Measurements from ENCODE around the gene TEAD1. TPM values are rescaled to one million over a fixed set of nuclear protein-coding genes. Genes with fewer than 3 reads are reported as not detected.

The TEAD1 gene
- total RNA-seq, 1 experiment from 2014 or later = 106 TPM

DNA sequence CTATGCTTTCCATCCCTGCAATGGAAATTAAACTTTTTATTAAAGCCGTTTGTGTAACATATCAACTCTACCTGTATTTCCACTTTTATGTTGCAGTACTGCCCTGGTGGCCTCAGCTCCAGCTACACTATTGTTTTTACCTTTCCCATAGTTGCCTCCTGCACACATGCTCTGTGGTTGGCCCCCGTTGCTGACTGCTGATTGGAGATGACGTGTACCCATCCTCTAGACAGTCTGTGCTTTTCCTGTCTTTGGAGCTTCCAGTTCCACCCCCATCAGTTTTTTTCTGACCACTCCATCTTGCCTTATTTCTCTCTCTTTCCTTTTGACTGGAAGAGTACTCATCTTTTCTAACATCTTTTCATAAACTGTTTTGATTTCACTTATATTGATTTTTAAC, 123.8 kb downstream of the TEAD1 start:
- Histone ChIP-seq H2AFZ (no peak overlapping the region), H3K4me1 (replicated peaks; ENCODE audit: insufficient read depth) (peaks cover 52% of the 10 kb centered on the region), H4K20me1 (ENCODE audit: insufficient read depth) (no peaks in the 10 kb centered on the region; the same call in 1 of the 2 replicates), H3K4me3 (no peak overlapping the region), H3K36me3 (ENCODE audit: low read depth) (0 out of 2 replicates have a peak, but pooled peaks cover 3% of the 10 kb centered on the region), H3F3A (ENCODE audit: insufficient read depth, low read depth) (peaks cover 34% of the 10 kb centered on the region), H3K9me3 (ENCODE audit: insufficient read depth, low read depth) (no peaks in the 10 kb centered on the region), H3K9me2 (ENCODE audit: insufficient read depth) (no peaks in the 10 kb centered on the region), H3K27ac (0 out of 2 replicates have a peak overlapping the region, but pooled peaks have one; percentile 26), H3K27me3 (ENCODE audit: insufficient read depth, low read depth) (no peaks in the 10 kb centered on the region), H3K4me2 (peak overlapping the region; percentile 68; the same call in 1 of the 2 replicates), H3K79me2 (ENCODE audit: low read depth) (peaks cover 64% of the 10 kb centered on the region)
- ChIA-PET POLR2A (ENCODE audit: unreplicated experiment) (interaction anchor here (0.6 kb wide), 1 partner anchor 104 kb away, joined by 5 read pairs; no protein-coding TSS in a partner anchor), CTCF (no interaction called here)
- TF ChIP-seq, protein P1, sequence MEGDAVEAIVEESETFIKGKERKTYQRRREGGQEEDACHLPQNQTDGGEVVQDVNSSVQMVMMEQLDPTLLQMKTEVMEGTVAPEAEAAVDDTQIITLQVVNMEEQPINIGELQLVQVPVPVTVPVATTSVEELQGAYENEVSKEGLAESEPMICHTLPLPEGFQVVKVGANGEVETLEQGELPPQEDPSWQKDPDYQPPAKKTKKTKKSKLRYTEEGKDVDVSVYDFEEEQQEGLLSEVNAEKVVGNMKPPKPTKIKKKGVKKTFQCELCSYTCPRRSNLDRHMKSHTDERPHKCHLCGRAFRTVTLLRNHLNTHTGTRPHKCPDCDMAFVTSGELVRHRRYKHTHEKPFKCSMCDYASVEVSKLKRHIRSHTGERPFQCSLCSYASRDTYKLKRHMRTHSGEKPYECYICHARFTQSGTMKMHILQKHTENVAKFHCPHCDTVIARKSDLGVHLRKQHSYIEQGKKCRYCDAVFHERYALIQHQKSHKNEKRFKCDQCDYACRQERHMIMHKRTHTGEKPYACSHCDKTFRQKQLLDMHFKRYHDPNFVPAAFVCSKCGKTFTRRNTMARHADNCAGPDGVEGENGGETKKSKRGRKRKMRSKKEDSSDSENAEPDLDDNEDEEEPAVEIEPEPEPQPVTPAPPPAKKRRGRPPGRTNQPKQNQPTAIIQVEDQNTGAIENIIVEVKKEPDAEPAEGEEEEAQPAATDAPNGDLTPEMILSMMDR (conservative IDR thresholded peaks at IDR 0.05) = no peak
- TF ChIP-seq EZH2 (IDR thresholded peaks at IDR 0.05; ENCODE audit: low read depth) = no peak
- intact Hi-C loops (cut with micrococcal nuclease; ENCODE audit: unreplicated experiment) = no loop called here
- no peak for DNase-seq
- BruUV-seq (replicated peaks) = no TSS peak

DNA sequence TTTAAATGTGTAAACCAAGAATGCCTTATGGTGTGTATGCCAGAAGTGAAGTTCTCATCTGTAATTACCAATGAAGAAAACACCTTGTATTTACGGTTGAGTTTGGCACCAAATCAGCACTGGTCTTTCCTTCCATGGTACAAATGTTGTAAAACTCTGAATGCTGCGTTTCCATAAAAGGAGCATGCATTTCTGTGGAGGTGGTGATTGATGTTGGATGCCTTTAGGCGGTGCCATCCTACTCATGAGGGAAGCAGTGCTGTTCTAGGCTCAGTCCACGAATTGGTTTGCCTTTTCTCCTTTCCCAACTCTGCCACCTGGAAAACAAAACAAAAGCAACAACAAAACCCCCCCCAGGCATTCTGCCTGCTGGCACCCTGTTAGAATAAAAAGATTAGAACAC, 124.4 kb downstream of the TEAD1 start:
- Histone ChIP-seq H3F3A (ENCODE audit: insufficient read depth, low read depth) (peaks cover 40% of the 10 kb centered on the region), H3K27ac (peak overlapping the region; percentile 88), H3K27me3 (ENCODE audit: insufficient read depth, low read depth) (no peaks in the 10 kb centered on the region), H3K4me2 (peak overlapping the region; percentile 68; the same call in 1 of the 2 replicates), H3K9me3 (ENCODE audit: insufficient read depth, low read depth) (no peaks in the 10 kb centered on the region), H3K4me1 (replicated peaks; ENCODE audit: insufficient read depth) (peaks cover 58% of the 10 kb centered on the region), H3K36me3 (ENCODE audit: low read depth) (0 out of 2 replicates have a peak, but pooled peaks cover 3% of the 10 kb centered on the region), H3K4me3 (no peak overlapping the region), H3K79me2 (ENCODE audit: low read depth) (peaks cover 64% of the 10 kb centered on the region), H3K9me2 (ENCODE audit: insufficient read depth) (no peaks in the 10 kb centered on the region), H2AFZ (no peak overlapping the region), H4K20me1 (ENCODE audit: insufficient read depth) (no peaks in the 10 kb centered on the region; the same call in 1 of the 2 replicates)
- CTCF ChIA-PET = no interaction called here
- no peak for DNase-seq
- BruUV-seq (replicated peaks) = no TSS peak
- POLR2A ChIA-PET (ENCODE audit: unreplicated experiment) = no interaction called here
- TF ChIP-seq, protein P1 (conservative IDR thresholded peaks at IDR 0.05) = no peak
- no peak for TF ChIP-seq EZH2 (IDR thresholded peaks at IDR 0.05; ENCODE audit: low read depth)
- intact Hi-C loops (cut with micrococcal nuclease; ENCODE audit: unreplicated experiment) = no loop called here

DNA sequence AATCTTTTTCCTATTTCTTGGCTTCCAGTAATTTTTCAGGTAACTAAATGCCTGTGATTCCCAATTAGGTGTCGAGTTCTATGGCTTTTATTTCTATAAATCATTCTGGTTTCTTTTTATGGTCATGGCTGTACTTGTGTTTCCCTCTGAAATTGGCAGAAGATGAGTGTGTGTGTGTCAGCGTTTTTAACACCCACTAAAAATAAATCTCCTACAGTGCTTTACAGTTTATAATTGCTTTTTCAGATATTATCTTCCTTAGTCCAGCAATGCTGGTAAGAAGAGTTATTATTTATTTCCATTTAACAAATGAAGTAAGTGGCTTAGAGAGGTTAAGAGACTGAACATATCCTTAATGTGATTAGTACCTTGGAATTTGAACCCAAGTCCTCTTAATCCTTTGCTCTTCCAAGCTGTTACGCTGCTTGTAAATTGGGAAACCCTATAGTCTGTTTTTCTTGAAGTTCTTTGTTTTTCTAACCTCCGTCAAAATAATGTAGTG, 125.2 kb downstream of the TEAD1 start:
- Histone ChIP-seq H2AFZ (no peak overlapping the region), H3K36me3 (ENCODE audit: low read depth) (0 out of 2 replicates have a peak, but pooled peaks cover 3% of the 10 kb centered on the region), H3K4me2 (peak overlapping the region; percentile 68), H3K4me3 (peak overlapping the region; percentile 30; the same call in 1 of the 2 replicates), H3K27me3 (ENCODE audit: insufficient read depth, low read depth) (no peaks in the 10 kb centered on the region), H3K4me1 (replicated peaks; ENCODE audit: insufficient read depth) (peaks cover 65% of the 10 kb centered on the region), H3K9me2 (ENCODE audit: insufficient read depth) (no peaks in the 10 kb centered on the region), H3K9me3 (ENCODE audit: insufficient read depth, low read depth) (no peaks in the 10 kb centered on the region), H3K27ac (peak overlapping the region; percentile 88), H3K79me2 (ENCODE audit: low read depth) (peaks cover 71% of the 10 kb centered on the region), H3F3A (ENCODE audit: insufficient read depth, low read depth) (peaks cover 48% of the 10 kb centered on the region), H4K20me1 (ENCODE audit: insufficient read depth) (no peaks in the 10 kb centered on the region)
- no peak for DNase-seq
- POLR2A ChIA-PET (ENCODE audit: unreplicated experiment) = no interaction called here
- intact Hi-C loops (cut with micrococcal nuclease; ENCODE audit: unreplicated experiment) = no loop called here
- BruUV-seq (replicated peaks) = no TSS peak
- CTCF ChIA-PET = no interaction called here
- TF ChIP-seq, protein P1 (conservative IDR thresholded peaks at IDR 0.05) = no peak
- no peak for TF ChIP-seq EZH2 (IDR thresholded peaks at IDR 0.05; ENCODE audit: low read depth)
